Heart right ventricle (tissue), 16 donors: ENCODE measurements around the gene SLC45A3. TPM values are rescaled to one million over a fixed set of nuclear protein-coding genes. Genes with fewer than 3 reads are reported as not detected.

Experiments
- ATAC-seq, 8 donors: fragments of 200-7000 bp; cut with Tn5 transposase; one replicate each; pipeline ENCODE4 v1.9.1; 2020; ENCODE audit warnings: mild to moderate bottlenecking in 8 of 8, moderate library complexity in 8 of 8, moderate number of reproducible peaks in 1 of 8
- DNase-seq, 2 donors: peaks; one replicate each; pipeline ENCODE4 v3.0.0-alpha.2; 2020
- H3K27ac ChIP-seq, 10 donors: fragments of 200-600 bp; sonication (generic) in 2 of 10; one replicate each; pipeline versions ENCODE4 v1.5.0 to v1.8.0; 2020 to 2022; ENCODE audit warnings: mild to moderate bottlenecking in 3 of 10
- H3K27me3 ChIP-seq, 7 donors: fragments of 200-600 bp; one replicate each; pipeline ENCODE4 v1.8.0; 2021 to 2022; ENCODE audit warnings: mild to moderate bottlenecking in 2 of 7
- H3K36me3 ChIP-seq, 9 donors: fragments of 200-600 bp; sonication (generic) in 1 of 9; one replicate each; pipeline versions ENCODE4 v1.5.0 to v1.8.0; 2020 to 2022; ENCODE audit warnings: mild to moderate bottlenecking in 2 of 9
- H3K4me1 ChIP-seq, 9 donors: fragments of 200-600 bp; sonication (generic) in 1 of 9; one replicate each; pipeline versions ENCODE4 v1.5.0 to v1.8.0; 2020 to 2022; ENCODE audit warnings: mild to moderate bottlenecking in 4 of 9
- H3K4me3 ChIP-seq, 10 donors: fragments of 200-600 bp; sonication (generic) in 2 of 10; one replicate each; pipeline versions ENCODE4 v1.5.0 to v1.8.0; 2020 to 2022; ENCODE audit warnings: mild to moderate bottlenecking in 7 of 10, moderate library complexity in 2 of 10
- H3K9me3 ChIP-seq, 11 donors: fragments of 200-600 bp in 10 of 11; sonication (generic) in 2 of 11; one replicate each; pipeline versions ENCODE4 v1.5.0 to v1.8.0; 2013 to 2022; ENCODE audit warnings: mild to moderate bottlenecking in 2 of 11, control low read depth in 1 of 11, moderate library complexity in 1 of 11
- CTCF ChIP-seq, 9 donors: fragments of 200-600 bp; sonication (generic) in 2 of 9; IDR thresholded peaks; one replicate each; pipeline versions ENCODE4 v1.5.0 to v1.8.0; 2021 to 2022; ENCODE audit warnings: antibody characterized with exemption in 9 of 9, mild to moderate bottlenecking in 5 of 9, moderate library complexity in 1 of 9
- WGBS, 2 donors: extraction: QIAGEN DNeasy Blood & Tissue Kit; methylation state at CpG; one replicate each; pipeline ENCODE4 v1.1.7; 2013; ENCODE audit warnings: inconsistent platforms in 1 of 2; 5-methylcytosine and 5-hydroxymethylcytosine counted together
- intact Hi-C, 10 donors: fragments of 100-400 bp; cut with DNase I; formaldehyde crosslinking; loops; one replicate each; pipeline versions ENCODE4 v1.11.1 to v1.14.2; 2022
- polyA plus RNA-seq, 2 donors: library from polyadenylated mRNA; stranded (reverse); fragments of 200-250 nt; gene quantifications; one replicate each; pipeline ENCODE4 v1.2.3, GENCODE V29; 2013
- total RNA-seq, 10 donors: library from RNA; stranded (reverse); fragmentation: NEBNext Ultra II Directional in 3 of 10; extraction: Animal tissue kit (Norgen Biotek cat#: 25700) in 3 of 10; gene quantifications; one replicate each; pipeline versions ENCODE4 v1.2.1 to v1.2.4, GENCODE V29; 2021 to 2023
- donor health status: Arrhythmogenic right ventricular cardiomyopathy.
- donor health status: ischemic (EF 13 %, LVEDD 7.1; RV severe dilation, severe dysfunction).
- donor health status: healthy with polysubstance abuse.
- donor health status: DM: no; HTN: yes; CAD: no.
- donor health status: DM: no; HTN: no; CAD: no.
- donor health status: ischemic (EF 25% LVEDD 6.9; RV normal size, moderate dysfunction).
- donor health status: ischemic (EF 25% LVEDD 5.7; RV mildly dilated, moderate dysfunction).
- donor health status: healthy.
- donor health status: DM: yes; HTN: yes; CAD: no.
- donor health status: Ischemic cardiomyopathy.
- donor health status: ischemic (EF 35%, LVEDD 5.7; RV mildly dilated, moderate dysfunction).
- donor health status: nonischemic (EF 11% LVEDD 7.7; RV severe dilation, severe dysfunction).
- donor health status: DM: yes; HTN: yes; CAD: no.
- donor health status: PGD.
- donor health status: ischemic (EF 29% LVEDD 5.4; RV normal size, mild dysfunction).
- donor health status: nonischemic (EF 23%, LVEDD 6.1; RV moderate dilation, normal function).

SLC45A3 gene
- total and polyA plus RNA-seq, 12 donors, result 1.4 to 7.9 (median 2.2) TPM

- WGBS, 2 donors, result 55 to 80% methylated on average over 2 of the region's 2 CpGs
- no peaks in the 10 kb centered on the region for H3K27me3 ChIP-seq
- no peak for ATAC-seq
- intact Hi-C loops, result loop anchor here (2.0 to 10.0 kb wide), 10 partner anchors 64 to 451 kb away; no protein-coding TSS in a partner anchor
- peaks cover 0 to 18% (median 5%) of the 10 kb centered on the region in 9 donors for H3K4me1 ChIP-seq
- no peaks in the 10 kb centered on the region for H3K9me3 ChIP-seq
- no peak overlapping the region for H3K4me3 ChIP-seq
- no peak for TF ChIP-seq CTCF (IDR thresholded peaks at IDR 0.05)
- no peaks in the 10 kb centered on the region for H3K36me3 ChIP-seq
- no peak for DNase-seq
- H3K27ac ChIP-seq, result no peak overlapping the region
These were observed 24.1 kb downstream of the SLC45A3 start for GRCh38 chr1:205656236-205656635.

- Histone ChIP-seq H3K27ac (no peak overlapping the region), H3K9me3 (no peaks in the 10 kb centered on the region), H3K36me3 (no peaks in the 10 kb centered on the region), H3K4me3 (no peak overlapping the region), H3K27me3 (no peaks in the 10 kb centered on the region), H3K4me1 (peaks cover 0 to 4% (median 0%) of the 10 kb centered on the region in 9 donors)
- intact Hi-C loops, result loop anchor here in 2 of 10 donors (1.0 to 10.0 kb wide), 2 partner anchors 57 to 452 kb away; no protein-coding TSS in a partner anchor
- 62 to 71% methylated on average over 11 of the region's 11 CpGs for WGBS, 2 donors
- no peak for TF ChIP-seq CTCF (IDR thresholded peaks at IDR 0.05)
- no peak for ATAC-seq
- DNase-seq, result no peak
These were observed 27.3 kb downstream of the SLC45A3 start for GRCh38 chr1:205652984-205653383.

GRCh38 chr1:205650241-205650640, 30.1 kb downstream of the SLC45A3 start:
- Histone ChIP-seq H3K27me3 (no peaks in the 10 kb centered on the region), H3K4me3 (no peak overlapping the region), H3K4me1 (peaks cover 0 to 4% (median 0%) of the 10 kb centered on the region in 9 donors), H3K36me3 (no peaks in the 10 kb centered on the region), H3K9me3 (no peaks in the 10 kb centered on the region), H3K27ac (no peak overlapping the region)
- intact Hi-C loops, result loop anchor here in 1 of 10 donors (10.0 kb wide), 1 partner anchor 455 kb away; no protein-coding TSS in a partner anchor
- ATAC-seq, result no peak
- TF ChIP-seq CTCF (IDR thresholded peaks at IDR 0.05), result no peak
- 84 to 92% methylated on average over 1 of the region's 1 CpG for WGBS, 2 donors
- no peak for DNase-seq

- Histone ChIP-seq H3K36me3 (no peaks in the 10 kb centered on the region), H3K27ac (no peak overlapping the region), H3K27me3 (no peaks in the 10 kb centered on the region), H3K4me1 (peaks cover 0 to 4% (median 0%) of the 10 kb centered on the region in 9 donors), H3K4me3 (no peak overlapping the region), H3K9me3 (no peaks in the 10 kb centered on the region)
- intact Hi-C loops, result no loop called here
- 87 to 91% methylated on average over 8 of the region's 8 CpGs for WGBS, 2 donors
- DNase-seq (no peak), ATAC-seq (no peak)
- no peak for TF ChIP-seq CTCF (IDR thresholded peaks at IDR 0.05)
These were observed 34.8 kb downstream of the SLC45A3 start for GRCh38 chr1:205645519-205645918.
